CD14-positive monocyte (primary cell): Measurements from ENCODE around the gene IGLL1. TPM values are rescaled to one million over a fixed set of nuclear protein-coding genes. Genes with fewer than 3 reads are reported as not detected.

Experiments used
- DNase-seq, 3 donors: peaks; one replicate each; pipeline ENCODE4 v3.0.0-alpha.2; 2011 to 2022
- H2AFZ ChIP-seq: 2 replicates; pipeline ENCODE4 v1.6.0; 2012; ENCODE audit warnings: mild to moderate bottlenecking, low read depth, low read length, inconsistent platforms; ENCODE audit not compliant: insufficient read depth, poor library complexity, severe bottlenecking
- H3K27ac ChIP-seq, 2 donors: 1 replicate in 1 of 2; 2 replicates in 1 of 2; pipeline ENCODE4 v1.5.1; 2012 to 2013; ENCODE audit warnings: low read length in 2 of 2, control low read depth in 1 of 2, inconsistent platforms in 1 of 2, low read depth in 1 of 2, mild to moderate bottlenecking in 1 of 2
- H3K27me3 ChIP-seq, 2 donors: one replicate each; pipeline versions ENCODE4 v1.6.0 to v1.6.1; 2011 to 2013; ENCODE audit warnings: low read length in 2 of 2; ENCODE audit not compliant: control insufficient read depth in 2 of 2, insufficient read depth in 2 of 2
- H3K36me3 ChIP-seq, 2 donors: replicated peaks in 1 of 2; 1 replicate in 1 of 2; 2 replicates in 1 of 2; pipeline versions ENCODE4 v1.5.1 to v1.6.1; 2012 to 2013; ENCODE audit warnings: low read length in 2 of 2, control low read depth in 1 of 2, inconsistent platforms in 1 of 2, mild to moderate bottlenecking in 1 of 2; ENCODE audit not compliant: insufficient read depth in 2 of 2, control insufficient read depth in 1 of 2
- H3K4me1 ChIP-seq, 2 donors: 1 replicate in 1 of 2; 2 replicates in 1 of 2; pipeline versions ENCODE4 v1.5.1 to v1.6.1; 2012 to 2013; ENCODE audit warnings: low read length in 2 of 2, control low read depth in 1 of 2, inconsistent platforms in 1 of 2, mild to moderate bottlenecking in 1 of 2, moderate library complexity in 1 of 2; ENCODE audit not compliant: insufficient read depth in 2 of 2, control insufficient read depth in 1 of 2
- H3K4me2 ChIP-seq: replicated peaks from 2 replicates; pipeline ENCODE3; 2012; ENCODE audit warnings: low read length, moderate library complexity, mild to moderate bottlenecking; ENCODE audit not compliant: poor library complexity, severe bottlenecking; ENCODE audit errors: extremely low read depth
- H3K4me3 ChIP-seq, 3 experiments: fragments of 200-600 bp in 1 of 3; sonication (generic) in 1 of 3; replicated peaks in 1 of 3; 1 replicate in 2 of 3; 2 replicates in 1 of 3; pipeline ENCODE4 v1.5.1; 2011 to 2013; ENCODE audit warnings: low read length in 3 of 3, mild to moderate bottlenecking in 3 of 3, control low read depth in 2 of 3, low read depth in 2 of 3, inconsistent platforms in 1 of 3, moderate library complexity in 1 of 3
- H3K79me2 ChIP-seq: 2 replicates; pipeline ENCODE4 v1.6.0; 2012; ENCODE audit warnings: mild to moderate bottlenecking, control low read depth, inconsistent platforms, low read length, moderate library complexity; ENCODE audit not compliant: insufficient read depth
- H3K9ac ChIP-seq: 2 replicates; pipeline ENCODE4 v1.6.0; 2017; ENCODE audit warnings: low read length, mild to moderate bottlenecking; ENCODE audit not compliant: insufficient read depth, poor library complexity, severe bottlenecking
- H3K9me3 ChIP-seq, 2 donors: replicated peaks in 1 of 2; 1 replicate in 1 of 2; 2 replicates in 1 of 2; pipeline versions ENCODE4 v1.5.1 to v1.6.1; 2012 to 2013; ENCODE audit warnings: low read length in 2 of 2, control low read depth in 1 of 2; ENCODE audit not compliant: control insufficient read depth in 1 of 2, insufficient read depth in 1 of 2
- H4K20me1 ChIP-seq: 2 replicates; pipeline ENCODE4 v1.6.0; 2012; ENCODE audit warnings: mild to moderate bottlenecking, low read length, control low read depth, moderate library complexity; ENCODE audit not compliant: insufficient read depth
- H3K27ac Mint-ChIP-seq, 7 donors: one replicate each; pipeline ENCODE4 v1.8.0; 2020; ENCODE audit warnings: mild to moderate bottlenecking in 7 of 7, mixed read lengths in 7 of 7, moderate library complexity in 6 of 7, inconsistent platforms in 2 of 7
- H3K27me3 Mint-ChIP-seq, 3 donors: one replicate each; pipeline ENCODE4 v1.8.0; 2021 to 2022; ENCODE audit warnings: low read depth in 3 of 3, mild to moderate bottlenecking in 3 of 3, mixed read lengths in 3 of 3, moderate library complexity in 3 of 3, inconsistent platforms in 1 of 3
- H3K36me3 Mint-ChIP-seq, 2 donors: one replicate each; pipeline ENCODE4 v1.8.0; 2020; ENCODE audit warnings: mixed read lengths in 2 of 2, inconsistent platforms in 1 of 2, mild to moderate bottlenecking in 1 of 2
- H3K4me1 Mint-ChIP-seq: one replicate; pipeline ENCODE4 v1.8.0; 2020; ENCODE audit warnings: mild to moderate bottlenecking, mixed read lengths
- H3K4me3 Mint-ChIP-seq, 2 donors: one replicate each; pipeline ENCODE4 v1.8.0; 2020; ENCODE audit warnings: mild to moderate bottlenecking in 2 of 2, mixed read lengths in 2 of 2, moderate library complexity in 1 of 2
- H3K9me3 Mint-ChIP-seq, 7 donors: one replicate each; pipeline ENCODE4 v1.8.0; 2020 to 2022; ENCODE audit warnings: mixed read lengths in 7 of 7, mild to moderate bottlenecking in 6 of 7, moderate library complexity in 6 of 7, inconsistent platforms in 2 of 7
- CTCF ChIP-seq: fragments of 200-600 bp; IDR thresholded peaks from one replicate; pipeline ENCODE4 v1.8.0; 2022; ENCODE audit warnings: antibody characterized with exemption, mild to moderate bottlenecking
- WGBS: methylation state at CpG from one replicate; pipeline ENCODE4 v1.1.5; 2013; ENCODE audit warnings: missing lambda C conversion rate; ENCODE audit not compliant: insufficient coverage; 5-methylcytosine and 5-hydroxymethylcytosine counted together
- intact Hi-C, 2 donors: fragments of 100-400 bp; cut with micrococcal nuclease; formaldehyde crosslinking; loops; one replicate each; pipeline versions ENCODE4 v1.15.0 to v1.15.1; 2023
- polyA plus RNA-seq, 3 donors: library from polyadenylated mRNA; depleted of rRNA in 1 of 3; unstranded in 2 of 3; stranded (reverse) in 1 of 3; fragments of 300-500 nt in 2 of 3; fragments of >200 nt in 1 of 3; fragmentation: Illumina TruSeq in 2 of 3; gene quantifications; 1 replicate in 2 of 3; 2 replicates in 1 of 3; pipeline ENCODE4 v1.2.3, GENCODE V29; 2012 to 2021

IGLL1 gene
- polyA plus RNA-seq, 3 donors, result not detected

GRCh38 chr22:23569716-23570115, 10.4 kb downstream of the IGLL1 start:
- 99% methylated on average over 10 of the region's 10 CpGs for WGBS
- Mint-ChIP-seq H3K36me3 (peaks cover 0 to 2% of the 10 kb centered on the region in 2 donors), H3K27me3 (peaks cover 24 to 36% (median 28%) of the 10 kb centered on the region in 3 donors), H3K27ac (no peak overlapping the region), H3K9me3 (peaks cover 0 to 14% (median 2%) of the 10 kb centered on the region in 7 donors), H3K4me3 (no peak overlapping the region), H3K4me1 (peaks cover 6% of the 10 kb centered on the region)
- H3K9me3 ChIP-seq, result no peaks in the 10 kb centered on the region
- no peaks in the 10 kb centered on the region for H3K79me2 ChIP-seq
- H3K9ac ChIP-seq, result no peak overlapping the region
- no peak for DNase-seq
- TF ChIP-seq CTCF, result no peak
- intact Hi-C loops, result no loop called here
- no peaks in the 10 kb centered on the region for H4K20me1 ChIP-seq
- H2AFZ ChIP-seq, result no peak overlapping the region
- H3K36me3 ChIP-seq, result no peaks in the 10 kb centered on the region
- no peak overlapping the region for H3K4me3 ChIP-seq
- H3K27ac ChIP-seq, result no peak overlapping the region
- H3K27me3 ChIP-seq, result peaks cover 12 to 27% of the 10 kb centered on the region in 2 donors
- H3K4me1 ChIP-seq, result peaks cover 7 to 12% of the 10 kb centered on the region in 2 donors
- no peak overlapping the region for H3K4me2 ChIP-seq

- Histone ChIP-seq H2AFZ (no peak overlapping the region), H3K4me3 (no peak overlapping the region), H3K9me3 (no peaks in the 10 kb centered on the region), H3K27ac (no peak overlapping the region), H3K9ac (no peak overlapping the region), H3K4me2 (no peak overlapping the region), H3K27me3 (peaks cover 12 to 29% of the 10 kb centered on the region in 2 donors), H4K20me1 (no peaks in the 10 kb centered on the region), H3K4me1 (peaks cover 7 to 12% of the 10 kb centered on the region in 2 donors), H3K36me3 (no peaks in the 10 kb centered on the region), H3K79me2 (no peaks in the 10 kb centered on the region)
- Mint-ChIP-seq H3K36me3 (peaks cover 0 to 2% of the 10 kb centered on the region in 2 donors), H3K27ac (no peak overlapping the region), H3K4me3 (no peak overlapping the region), H3K4me1 (peaks cover 6% of the 10 kb centered on the region), H3K9me3 (peaks cover 0 to 14% (median 2%) of the 10 kb centered on the region in 7 donors), H3K27me3 (peaks cover 27 to 40% (median 32%) of the 10 kb centered on the region in 3 donors)
- TF ChIP-seq CTCF, result no peak
- 80% methylated on average over 8 of the region's 8 CpGs for WGBS
- intact Hi-C loops, result no loop called here
- DNase-seq, result no peak
These were observed 10.8 kb downstream of the IGLL1 start for GRCh38 chr22:23569291-23569690.
